Putamen (tissue), 1 donor: ENCODE data around the gene FRMD4A.
"Not testable (repeated sequence)": the region's sequence is repeated elsewhere in the genome, so short reads cannot be mapped to it uniquely, and the experiment has no call there.

ENCODE experiments used
- DNase-seq: peaks from one replicate; pipeline ENCODE4 v3.0.0-alpha.2; 2016; ENCODE audit warnings: low spot score

FRMD4A gene

DNA sequence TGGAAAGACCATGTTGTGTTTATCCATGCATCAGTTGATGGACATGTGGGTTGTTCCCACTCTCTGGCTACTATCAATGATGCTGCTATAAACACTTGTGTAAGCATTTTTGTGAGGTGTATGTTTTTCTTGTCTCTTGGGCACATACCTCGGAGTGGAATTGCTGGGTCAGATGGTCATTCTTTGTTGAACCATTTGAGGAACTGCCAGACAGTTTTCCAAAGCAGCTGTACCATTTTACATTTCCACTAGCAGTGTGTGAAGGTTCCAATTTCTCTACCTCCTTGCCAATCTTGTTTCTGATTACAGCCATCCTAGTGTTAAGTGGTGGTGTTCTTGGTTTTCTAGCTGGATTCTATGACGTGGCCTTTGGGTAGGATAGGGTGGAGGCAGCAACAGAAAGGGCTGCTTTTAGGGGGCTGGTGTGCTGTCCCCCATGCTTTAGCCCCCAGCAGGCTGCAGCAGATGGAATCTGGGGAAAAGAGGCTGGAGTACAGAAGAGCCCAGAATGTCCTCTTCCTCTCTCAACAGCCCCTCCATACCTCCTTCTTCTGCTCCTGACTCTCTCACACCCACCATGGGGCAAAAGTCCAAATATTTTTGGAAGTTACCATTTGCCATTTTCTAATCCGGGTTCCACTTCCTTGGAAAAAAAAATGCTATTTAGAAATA is 352.7 kb downstream of the FRMD4A start:
- no peak for DNase-seq

DNA sequence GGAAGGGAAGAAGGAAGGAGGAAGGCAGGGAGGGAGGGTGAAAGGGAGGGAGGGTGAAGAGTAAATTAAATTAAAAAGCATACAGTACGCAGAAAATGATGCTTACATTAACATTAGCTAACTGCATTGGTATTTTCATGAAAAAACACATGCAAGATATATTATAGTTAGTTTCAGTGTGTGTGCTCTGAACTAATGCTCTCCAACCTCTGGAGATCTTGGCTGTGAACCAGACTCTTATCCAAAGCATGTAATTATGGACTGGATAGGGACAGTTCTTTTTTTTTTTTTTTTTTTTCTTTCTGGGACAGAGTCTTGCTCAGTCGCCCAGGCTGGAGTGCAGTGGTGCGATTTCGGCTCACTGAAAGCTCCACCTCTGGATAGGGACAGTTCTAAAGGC is 357.0 kb downstream of the FRMD4A start:
- DNase-seq, result no peak

GRCh38 chr10:13972609-13973008 is 358.1 kb downstream of the FRMD4A start:
- DNase-seq, result no peak

DNA sequence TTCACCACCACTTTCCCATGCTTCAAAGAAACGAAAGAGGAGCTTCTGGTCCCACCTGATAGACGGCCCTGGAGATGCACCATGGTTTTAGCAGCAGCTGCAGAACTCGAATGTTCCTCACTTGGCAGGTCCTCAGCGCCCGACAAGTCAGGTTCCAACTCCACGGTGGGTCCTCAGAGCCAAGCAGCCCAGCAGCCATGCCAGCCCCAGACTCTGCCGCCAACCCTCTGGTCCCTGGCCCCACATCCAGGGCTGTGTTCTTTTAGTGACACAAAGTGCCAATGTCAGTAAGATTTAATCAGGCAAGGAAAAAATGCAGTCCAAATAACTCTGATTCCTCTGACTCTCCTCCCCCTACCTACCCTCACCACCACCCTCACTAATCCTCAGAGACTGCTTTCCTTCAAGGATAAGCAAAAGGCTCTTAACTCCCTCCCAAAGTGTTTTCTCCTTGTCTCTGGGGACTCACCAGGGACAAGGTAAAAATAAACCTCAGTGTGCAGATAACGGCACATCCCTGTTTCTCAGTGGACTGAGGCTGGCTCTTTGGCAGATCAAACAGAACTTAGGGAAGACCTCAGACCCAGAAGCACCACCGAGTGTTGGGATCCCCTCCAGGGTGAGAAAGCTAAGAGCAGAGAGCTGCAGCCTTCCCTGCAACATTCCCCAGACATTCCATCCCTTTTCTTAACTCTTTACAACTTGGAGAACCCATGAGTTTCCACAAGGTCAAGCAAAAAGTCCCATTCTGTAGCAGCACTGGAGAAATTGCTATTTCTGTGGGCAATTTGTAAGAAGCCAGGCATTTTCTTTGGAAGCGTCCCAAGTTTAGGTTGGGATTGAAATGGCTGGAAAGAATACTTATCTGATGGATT is 358.9 kb downstream of the FRMD4A start:
- no peak for DNase-seq

- DNase-seq, result no peak
These were observed 359.8 kb downstream of the FRMD4A start for GRCh38 chr10:13970957-13971353.

- DNase-seq, result no peak
These were observed 360.3 kb downstream of the FRMD4A start for GRCh38 chr10:13970236-13970956.

DNA sequence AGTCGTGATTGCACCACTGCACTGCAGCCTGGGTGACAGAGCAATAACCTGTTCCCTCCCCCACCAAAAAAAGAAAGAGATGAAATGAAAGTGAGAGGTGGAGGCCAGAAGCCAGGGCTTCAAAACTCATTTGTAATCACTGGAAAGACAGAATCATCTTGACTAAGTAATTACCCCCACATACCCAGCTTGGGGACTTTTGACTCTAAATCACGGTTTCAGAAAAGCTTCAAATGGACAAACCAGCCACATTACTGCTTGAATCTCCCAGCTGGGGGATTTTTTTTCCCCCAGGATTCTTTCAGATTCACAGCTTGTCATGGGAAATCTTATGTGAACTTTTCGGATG is 361.0 kb downstream of the FRMD4A start:
- DNase-seq, result no peak

GRCh38 chr10:13969118-13969791 is 361.5 kb downstream of the FRMD4A start:
- no peak for DNase-seq

- DNase-seq, result no peak
These were observed 368.9 kb downstream of the FRMD4A start for GRCh38 chr10:13961853-13962252.

GRCh38 chr10:13961097-13961496 is 369.6 kb downstream of the FRMD4A start:
- DNase-seq, result no peak

DNA sequence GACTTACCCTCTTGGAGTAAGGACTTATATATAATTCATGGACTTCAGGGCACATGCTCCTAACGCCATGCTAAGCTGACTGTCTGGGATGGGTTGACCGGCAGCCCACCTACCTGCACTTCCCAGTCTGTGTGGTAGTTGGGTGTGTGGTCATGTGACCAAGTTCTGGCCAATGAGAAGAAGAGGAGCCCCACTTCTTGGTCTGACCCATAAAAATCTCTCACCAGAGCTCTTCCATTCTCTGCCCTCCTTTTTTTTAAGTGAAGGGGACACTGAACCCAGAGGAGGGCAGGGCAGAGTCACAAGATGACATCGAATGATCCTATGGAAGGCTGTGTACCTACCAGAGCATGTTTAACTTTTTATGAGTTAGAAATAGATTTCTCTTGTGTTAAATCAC is 370.1 kb downstream of the FRMD4A start:
- DNase-seq, result no peak

GRCh38 chr10:13959443-13960359 is 371.0 kb downstream of the FRMD4A start:
- DNase-seq, result no peak

- DNase-seq, result no peak
These were observed 372.9 kb downstream of the FRMD4A start for GRCh38 chr10:13957856-13958255.

DNA sequence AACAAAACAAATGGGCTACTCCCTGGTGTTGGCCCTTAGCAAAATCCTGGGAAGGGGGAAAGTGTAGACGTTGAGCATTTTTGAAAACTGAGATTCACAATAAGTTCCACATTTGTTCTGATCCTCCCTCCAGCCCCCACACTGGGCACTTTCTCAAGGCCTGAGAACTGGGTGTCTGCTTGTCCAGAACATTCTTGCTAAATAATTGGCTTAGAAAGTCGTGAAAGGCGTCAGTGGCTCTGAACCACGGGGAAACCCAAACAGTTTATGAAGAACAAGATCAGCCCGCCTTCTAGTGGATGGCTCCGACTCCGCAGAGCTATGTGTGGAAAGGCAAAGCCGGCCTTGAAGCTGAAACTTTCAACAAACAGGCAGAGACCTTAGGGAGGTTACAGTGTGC is 373.9 kb downstream of the FRMD4A start:
- peak; percentile 24 for DNase-seq

DNA sequence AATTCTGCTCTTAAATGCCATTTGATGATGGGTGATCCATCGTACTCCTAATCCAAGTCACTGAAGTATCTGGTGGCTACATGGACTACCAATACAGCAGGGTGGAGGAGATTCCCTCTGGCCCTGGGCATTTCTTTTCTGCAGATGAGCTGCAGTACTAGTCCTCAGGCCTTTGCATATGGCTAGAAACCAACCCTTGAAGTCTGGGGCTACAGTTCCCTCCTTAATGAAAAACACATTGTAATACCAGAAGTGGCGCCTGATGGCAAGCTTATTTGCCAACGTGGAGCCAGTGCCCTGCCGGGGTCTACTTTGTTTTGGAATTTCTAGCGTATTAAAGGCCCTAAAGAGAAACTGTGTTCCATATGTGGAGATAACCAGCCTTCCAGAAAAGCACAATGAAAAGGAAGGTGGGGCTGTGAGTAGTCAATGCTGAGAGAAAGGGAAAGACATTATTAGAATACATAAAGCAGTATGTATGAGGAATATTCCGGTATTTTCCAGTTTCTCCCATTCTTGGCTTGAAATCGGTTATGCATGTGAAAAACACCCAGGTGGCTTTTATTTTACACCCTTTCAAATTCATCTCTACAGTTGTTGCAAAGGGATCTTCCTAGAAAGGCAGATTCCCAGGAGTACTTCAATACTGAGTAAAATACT is 375.2 kb downstream of the FRMD4A start:
- DNase-seq, result no peak

GRCh38 chr10:13954195-13954594 is 376.5 kb downstream of the FRMD4A start:
- DNase-seq, result not testable (repeated sequence)

DNA sequence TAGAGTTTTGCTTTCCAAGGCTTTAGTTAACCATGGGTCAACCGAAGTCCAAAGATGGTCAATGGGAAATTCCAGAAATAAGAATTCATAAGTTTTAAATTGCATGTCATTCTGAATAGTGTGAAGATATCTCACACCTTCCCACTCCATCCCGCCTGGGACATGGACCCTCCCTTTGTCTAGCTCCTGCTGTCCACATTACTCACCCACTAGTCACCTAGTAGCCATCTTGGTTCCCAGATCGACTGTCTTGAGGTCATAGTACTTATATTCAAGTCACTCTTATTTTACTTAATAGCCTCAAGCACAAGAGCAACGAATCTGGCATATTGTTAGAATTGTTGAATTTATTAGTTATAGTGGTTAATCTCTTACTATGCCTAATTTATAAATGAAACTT is 377.4 kb downstream of the FRMD4A start:
- DNase-seq, result no peak

DNA sequence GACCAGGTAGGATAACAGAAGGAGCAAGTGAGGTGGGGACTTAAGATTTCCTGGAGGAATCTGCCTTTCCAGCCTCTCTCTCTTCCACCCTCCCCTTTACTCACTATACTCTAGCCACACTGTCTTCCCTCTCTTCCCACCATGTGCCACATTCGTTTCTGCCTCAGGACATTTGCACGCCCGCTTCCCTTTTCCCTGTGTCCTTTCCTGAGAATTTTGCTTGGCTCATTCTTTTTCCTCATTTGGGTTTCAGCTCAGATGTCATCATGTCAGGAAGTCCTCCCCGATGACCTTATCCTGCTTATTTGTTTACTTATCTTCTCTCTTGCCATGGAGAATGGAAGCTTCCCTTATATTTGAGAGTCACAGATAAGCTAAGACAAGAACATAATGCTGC is 380.2 kb downstream of the FRMD4A start:
- DNase-seq, result no peak

DNA sequence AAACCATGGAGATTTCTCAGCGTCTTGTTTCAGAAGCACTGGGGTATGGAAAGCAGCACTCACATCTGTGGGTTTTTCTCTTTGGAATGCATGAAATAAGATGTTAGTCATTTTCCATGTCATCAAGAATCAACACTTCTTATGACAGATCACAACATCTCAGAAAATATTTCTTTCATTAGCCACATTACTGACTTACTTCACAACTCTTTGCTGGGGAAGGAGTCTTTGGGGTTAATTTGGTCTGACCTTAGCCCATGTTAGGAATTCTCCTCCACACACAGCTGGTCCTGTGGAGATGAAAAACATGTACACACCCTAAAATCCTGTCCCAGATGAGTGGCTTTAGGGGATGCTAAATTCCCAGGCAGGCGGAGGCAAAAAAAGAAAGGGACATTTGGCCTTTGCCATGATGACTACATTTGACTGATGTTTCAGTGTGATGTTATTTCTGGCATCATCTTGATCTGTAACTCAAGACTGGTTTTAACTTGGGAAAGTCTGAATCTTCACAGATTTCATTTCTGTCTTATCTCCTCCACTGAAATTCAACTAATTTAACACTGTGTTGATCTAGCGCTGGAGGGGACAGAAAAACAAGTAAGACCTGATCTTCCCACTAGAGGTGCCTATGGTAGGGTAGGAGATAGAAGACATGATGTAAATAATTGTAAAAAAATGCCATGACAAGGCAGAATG is 380.7 kb downstream of the FRMD4A start:
- DNase-seq, result no peak

GRCh38 chr10:13946209-13946460 is 384.6 kb downstream of the FRMD4A start:
- DNase-seq, result no peak
